MM.1S (cell line): ENCODE results near the gene SMKR1.

Source experiments
- DNase-seq: peaks from one replicate; pipeline ENCODE4 v3.0.0-alpha.2; 2015
- H2AFZ ChIP-seq: fragments of 300-600 bp; sonication (generic); 2 replicates; pipeline ENCODE4 v1.6.0; 2016; ENCODE audit warnings: antibody characterized with exemption, low read length
- H3F3A ChIP-seq: fragments of 300-600 bp; sonication (generic); 2 replicates; pipeline ENCODE4 v1.6.1; 2016; ENCODE audit warnings: mild to moderate bottlenecking, antibody characterized with exemption, low read length, moderate library complexity, mixed read lengths; ENCODE audit not compliant: insufficient read depth
- H3K27ac ChIP-seq: fragments of 300-600 bp; sonication (generic); 2 replicates; pipeline ENCODE4 v1.5.1; 2016; ENCODE audit warnings: mild to moderate bottlenecking, low read length
- H3K27me3 ChIP-seq: fragments of 300-600 bp; sonication (generic); replicated peaks from 2 replicates; pipeline ENCODE4 v1.6.0; 2016; ENCODE audit warnings: low read length; ENCODE audit not compliant: insufficient read depth
- H3K36me3 ChIP-seq: fragments of 300-600 bp; sonication (generic); replicated peaks from 2 replicates; pipeline ENCODE4 v1.6.1; 2016; ENCODE audit warnings: mild to moderate bottlenecking, low read length, mixed read lengths; ENCODE audit not compliant: insufficient read depth
- H3K4me1 ChIP-seq: fragments of 300-600 bp; sonication (generic); 2 replicates; pipeline ENCODE4 v1.6.1; 2016; ENCODE audit warnings: low read length, mixed read lengths
- H3K4me2 ChIP-seq: fragments of 300-600 bp; sonication (generic); 2 replicates; pipeline ENCODE4 v1.6.0; 2016; ENCODE audit warnings: low read depth, low read length
- H3K4me3 ChIP-seq: fragments of 300-600 bp; sonication (generic); 2 replicates; pipeline ENCODE4 v1.5.1; 2016; ENCODE audit warnings: low read length, mixed read lengths
- H3K79me2 ChIP-seq: fragments of 300-600 bp; sonication (generic); 2 replicates; pipeline ENCODE4 v1.6.1; 2016; ENCODE audit warnings: mixed run types, low read length, mixed read lengths
- H3K9ac ChIP-seq: fragments of 300-600 bp; sonication (generic); 2 replicates; pipeline ENCODE4 v1.6.1; 2016; ENCODE audit warnings: low read length, mixed read lengths
- H3K9me2 ChIP-seq: fragments of 300-600 bp; sonication (generic); replicated peaks from 2 replicates; pipeline ENCODE4 v1.6.1; 2016; ENCODE audit warnings: mild to moderate bottlenecking, low read length, mixed read lengths; ENCODE audit not compliant: insufficient read depth
- H3K9me3 ChIP-seq: fragments of 300-600 bp; sonication (generic); replicated peaks from 2 replicates; pipeline ENCODE4 v1.6.1; 2016; ENCODE audit warnings: mild to moderate bottlenecking, low read length, mixed read lengths; ENCODE audit not compliant: insufficient read depth
- H4K20me1 ChIP-seq: fragments of 300-600 bp; sonication (generic); 2 replicates; pipeline ENCODE4 v1.6.1; 2016; ENCODE audit warnings: mild to moderate bottlenecking, low read length, moderate library complexity, mixed read lengths; ENCODE audit not compliant: insufficient read depth
- CTCF ChIP-seq: fragments of 300-600 bp; sonication (generic); IDR thresholded peaks from 2 replicates; pipeline ENCODE4 v1.5.1; 2016; ENCODE audit warnings: antibody characterized with exemption, low read length, mixed read lengths
- EZH2 ChIP-seq: fragments of 300-600 bp; sonication (generic); optimal IDR thresholded peaks from 2 replicates; pipeline ENCODE3; 2017; ENCODE audit warnings: low read depth, mild to moderate bottlenecking, antibody characterized with exemption, low read length, mixed read lengths
- EZH2phosphoT487 ChIP-seq: fragments of 300-600 bp; sonication (generic); IDR thresholded peaks from 2 replicates; pipeline ENCODE4 v1.6.1; 2018; ENCODE audit warnings: antibody characterized with exemption, low read length

Gene SMKR1

GRCh38 chr7:129468547-129468946 lies 33.8 kb upstream of the SMKR1 start:
- TF ChIP-seq CTCF (no peak), EZH2phosphoT487 (no peak), EZH2 (no peak)
- Histone ChIP-seq H4K20me1 (no peaks in the 10 kb centered on the region), H3K9me3 (no peaks in the 10 kb centered on the region), H3F3A (no peaks in the 10 kb centered on the region), H3K4me1 (no peaks in the 10 kb centered on the region), H3K9ac (no peak overlapping the region), H3K27ac (no peak overlapping the region), H3K79me2 (no peaks in the 10 kb centered on the region), H3K36me3 (no peaks in the 10 kb centered on the region), H3K4me2 (no peak overlapping the region), H3K27me3 (no peaks in the 10 kb centered on the region), H3K9me2 (no peaks in the 10 kb centered on the region), H3K4me3 (no peak overlapping the region), H2AFZ (no peak overlapping the region)
- no peak for DNase-seq

- no peak overlapping the region for H3K4me2 ChIP-seq
- H3K4me3 ChIP-seq: no peak overlapping the region
- H2AFZ ChIP-seq: no peak overlapping the region
These were observed 32.4 kb upstream of the SMKR1 start for GRCh38 chr7:129469930-129470329.

DNA sequence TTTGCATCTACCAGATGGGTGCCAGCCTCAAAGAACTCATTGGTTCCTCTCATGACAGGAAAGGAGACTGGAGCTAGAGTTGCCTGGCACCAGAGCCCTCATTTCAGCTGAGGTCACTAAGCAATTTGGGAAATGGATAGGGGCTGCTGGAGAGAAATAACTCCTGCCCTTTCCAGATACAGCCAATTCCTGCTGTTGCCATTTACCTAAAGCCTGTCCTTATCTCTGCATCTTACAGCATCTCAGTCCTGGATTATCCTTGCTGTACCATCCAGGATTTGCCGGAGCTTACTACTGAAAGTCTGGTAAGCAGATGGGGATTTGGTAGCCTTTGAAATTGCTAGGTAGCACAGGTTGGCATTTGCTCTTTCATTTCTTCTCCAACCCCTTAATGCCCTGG lies 31.9 kb upstream of the SMKR1 start:
- Histone ChIP-seq H3K27me3 (no peaks in the 10 kb centered on the region), H3K79me2 (no peaks in the 10 kb centered on the region), H3K9ac (no peak overlapping the region), H3K9me3 (no peaks in the 10 kb centered on the region), H2AFZ (no peak overlapping the region), H3K4me2 (no peak overlapping the region), H3K4me1 (no peaks in the 10 kb centered on the region), H3K4me3 (no peak overlapping the region), H3K36me3 (no peaks in the 10 kb centered on the region), H3F3A (no peaks in the 10 kb centered on the region), H3K27ac (no peak overlapping the region), H3K9me2 (no peaks in the 10 kb centered on the region), H4K20me1 (no peaks in the 10 kb centered on the region)
- TF ChIP-seq EZH2phosphoT487 (no peak), EZH2 (no peak), CTCF (no peak)
- DNase-seq: no peak

More at GRCh38 chr7:129469930-129470329, 32.4 kb upstream of the SMKR1 start:
- H3K9ac ChIP-seq: no peak overlapping the region
- no peak for TF ChIP-seq EZH2
- TF ChIP-seq CTCF: no peak
- no peak for TF ChIP-seq EZH2phosphoT487
- H3K27me3 ChIP-seq: no peaks in the 10 kb centered on the region
- H3K9me2 ChIP-seq: no peaks in the 10 kb centered on the region
- H3F3A ChIP-seq: no peaks in the 10 kb centered on the region
- H4K20me1 ChIP-seq: no peaks in the 10 kb centered on the region
- H3K4me1 ChIP-seq: no peaks in the 10 kb centered on the region
- no peaks in the 10 kb centered on the region for H3K36me3 ChIP-seq
- no peaks in the 10 kb centered on the region for H3K79me2 ChIP-seq
- no peak overlapping the region for H3K27ac ChIP-seq
- H3K9me3 ChIP-seq: no peaks in the 10 kb centered on the region
- no peak for DNase-seq
